GM12872 (cell line): ENCODE data around the gene TAP2.

Source experiments
- CTCF ChIP-seq: IDR thresholded peaks from 3 replicates; pipeline ENCODE4 v1.5.1; 2011; ENCODE audit warnings: low read depth, mild to moderate bottlenecking, low read length, moderate library complexity; ENCODE audit not compliant: insufficient read depth

Gene TAP2

GRCh38 chr6:32814145-32814544 is 24.4 kb downstream of the TAP2 start:
- TF ChIP-seq CTCF, result no peak

GRCh38 chr6:32809171-32809570 is 29.4 kb downstream of the TAP2 start:
- no peak for TF ChIP-seq CTCF

- TF ChIP-seq CTCF, result peak; percentile 35; the same call in 1 of the 3 replicates
Observed at GRCh38 chr6:32807020-32807580, 31.4 kb downstream of the TAP2 start.

- TF ChIP-seq CTCF, result no peak
Observed at GRCh38 chr6:32803416-32803815, 35.1 kb downstream of the TAP2 start.

GRCh38 chr6:32799740-32800139 is 38.8 kb downstream of the TAP2 start:
- no peak for TF ChIP-seq CTCF

GRCh38 chr6:32799168-32799567 is 39.4 kb downstream of the TAP2 start:
- no peak for TF ChIP-seq CTCF

- peak; percentile 86 for TF ChIP-seq CTCF
Observed at GRCh38 chr6:32796848-32797776, 41.4 kb downstream of the TAP2 start.
